ENCODE measurements around the gene CIAO3.

The CIAO3 gene

DNA sequence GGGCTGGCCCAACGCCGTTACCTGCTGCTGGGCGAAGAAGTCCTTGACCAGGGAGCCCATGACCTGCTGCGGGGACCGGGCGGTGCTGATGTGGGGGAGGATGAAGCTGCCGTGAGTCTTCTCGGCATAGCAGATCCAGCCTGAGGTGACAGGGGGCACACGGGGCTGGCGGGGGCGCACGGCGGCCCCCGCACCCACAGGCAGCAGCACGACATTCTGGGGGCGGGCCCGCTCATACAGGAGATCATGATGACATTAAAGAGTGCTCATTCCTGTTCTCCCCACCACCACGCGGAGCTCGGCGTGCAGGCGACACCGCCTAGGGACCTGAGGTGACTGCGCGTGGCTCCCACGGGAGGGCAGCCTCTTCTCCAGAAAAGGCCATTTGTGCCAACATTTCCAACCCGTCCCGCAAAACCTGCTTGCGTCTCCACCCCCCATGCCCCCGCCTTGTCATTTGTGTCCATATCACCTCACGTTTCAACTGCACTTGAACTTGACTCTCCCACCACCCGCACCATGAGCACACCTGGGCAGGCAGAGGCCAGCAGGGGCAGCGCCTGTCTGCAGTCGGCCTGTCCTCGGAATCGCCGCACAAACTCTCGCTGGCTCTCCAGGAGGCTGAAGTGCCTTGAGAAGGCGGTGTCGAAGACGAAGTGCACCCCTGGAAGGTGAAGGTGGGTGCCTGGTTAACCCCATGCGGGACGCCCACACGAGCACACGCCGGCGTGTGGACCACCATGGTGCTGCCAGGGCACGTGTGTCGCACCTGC, 6.4 kb downstream of the CIAO3 start:
- no peak for DNase-seq

DNA sequence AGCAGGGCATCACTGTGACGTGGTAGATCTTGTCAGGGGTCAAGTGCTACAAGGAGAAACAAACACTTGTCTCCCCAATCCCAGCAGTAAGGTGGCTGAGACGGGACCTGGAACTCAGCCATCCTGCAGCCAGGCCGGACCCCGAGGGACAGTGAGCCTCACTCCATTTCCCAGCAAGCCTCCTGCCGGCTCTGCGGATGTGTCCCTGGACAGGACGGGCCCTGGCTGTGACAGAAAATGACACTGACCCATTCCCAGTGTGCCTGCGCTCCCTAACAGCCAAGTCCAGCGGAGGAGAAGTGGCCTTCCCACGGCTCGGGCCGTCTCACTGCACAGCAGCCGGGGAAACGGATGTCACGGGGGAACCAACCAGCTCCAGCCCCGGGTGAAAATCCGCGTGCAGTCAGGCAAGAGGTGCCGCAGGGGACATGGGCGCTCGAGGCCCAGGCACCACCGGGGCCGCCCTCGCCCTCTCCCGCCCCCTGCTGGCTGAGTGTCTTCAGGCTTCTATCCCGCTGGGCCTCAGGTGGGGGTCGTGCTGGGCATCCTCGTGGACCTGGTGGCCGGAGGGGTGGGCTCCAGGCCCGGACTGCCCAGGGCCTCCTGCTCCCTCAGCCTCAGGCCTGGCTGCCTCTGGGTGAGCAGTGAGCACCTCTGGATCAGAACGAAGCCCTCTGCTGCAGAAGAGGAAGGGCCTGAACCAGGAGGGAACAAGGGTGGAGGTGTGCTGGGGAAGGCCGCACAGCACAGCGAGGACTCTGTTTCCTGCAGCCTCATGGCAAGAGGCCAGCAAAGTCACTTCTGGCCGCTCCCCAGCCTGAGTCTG, 7.2 kb downstream of the CIAO3 start:
- no peak for DNase-seq

DNA sequence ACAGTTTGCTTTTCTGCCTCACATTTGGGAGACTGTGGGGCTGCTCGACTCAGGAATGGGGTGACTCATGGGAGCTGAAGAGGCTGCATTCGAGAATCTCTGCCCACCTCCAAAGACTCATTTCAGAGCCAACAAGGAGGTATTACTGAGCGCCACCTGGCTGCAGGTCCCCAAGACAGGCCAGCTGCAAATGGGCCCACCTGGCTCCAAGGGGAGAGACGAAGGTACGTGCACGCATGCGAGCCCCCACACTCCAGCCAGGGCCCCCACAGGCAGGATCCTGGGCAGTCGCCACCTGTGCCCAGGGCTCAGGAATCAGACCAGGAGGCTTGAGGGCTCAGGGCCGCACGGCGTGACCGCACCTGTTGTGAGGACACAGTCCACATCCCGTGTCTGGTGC, 7.9 kb downstream of the CIAO3 start:
- no peak for DNase-seq

GRCh38 chr16:732332-732731, 8.5 kb downstream of the CIAO3 start:
- DNase-seq: no peak

DNA sequence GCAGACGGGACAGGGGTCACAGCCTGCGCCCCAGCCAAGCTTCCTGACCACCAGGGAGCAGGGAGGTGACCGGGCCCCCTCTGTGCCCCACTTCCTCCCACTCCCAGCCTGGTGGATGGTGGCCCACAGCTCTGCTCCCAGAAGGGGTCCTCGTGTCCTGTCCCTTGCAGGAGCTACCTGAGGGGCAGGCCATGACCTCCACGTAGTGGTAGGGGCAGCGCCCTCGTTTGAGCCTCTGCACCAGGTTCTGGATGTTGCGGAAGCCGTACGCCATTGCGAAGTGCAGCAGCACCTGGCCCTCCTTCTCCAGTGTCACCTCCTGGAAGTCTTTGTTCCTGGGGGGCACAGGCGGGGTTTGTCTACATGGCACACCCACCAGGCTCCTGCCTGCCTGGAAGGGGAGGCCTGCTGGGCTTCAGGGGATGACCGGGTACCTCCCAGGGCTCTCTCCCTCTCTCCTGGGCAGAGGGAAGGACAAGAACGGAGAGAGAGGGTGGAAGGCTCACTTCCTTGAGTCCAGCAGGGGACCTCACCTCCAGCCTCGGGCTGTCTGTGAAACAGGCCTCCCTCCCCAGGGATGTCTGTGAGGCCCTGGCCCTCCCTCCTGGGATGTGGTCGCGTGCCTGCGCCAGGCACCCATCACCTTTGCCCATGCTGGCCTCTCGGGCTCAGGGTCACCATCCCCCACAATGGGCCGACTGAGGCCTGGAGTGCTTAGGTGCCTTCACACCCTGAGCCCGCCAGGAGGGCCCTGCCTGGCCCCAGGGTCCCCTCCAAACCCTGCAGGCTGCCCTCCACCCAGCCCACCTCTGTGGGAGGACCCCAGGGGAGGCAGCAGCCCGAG, 9.9 kb downstream of the CIAO3 start:
- DNase-seq: no peak

- DNase-seq: no peak
These were observed 10.8 kb downstream of the CIAO3 start for GRCh38 chr16:729768-730665.

DNA sequence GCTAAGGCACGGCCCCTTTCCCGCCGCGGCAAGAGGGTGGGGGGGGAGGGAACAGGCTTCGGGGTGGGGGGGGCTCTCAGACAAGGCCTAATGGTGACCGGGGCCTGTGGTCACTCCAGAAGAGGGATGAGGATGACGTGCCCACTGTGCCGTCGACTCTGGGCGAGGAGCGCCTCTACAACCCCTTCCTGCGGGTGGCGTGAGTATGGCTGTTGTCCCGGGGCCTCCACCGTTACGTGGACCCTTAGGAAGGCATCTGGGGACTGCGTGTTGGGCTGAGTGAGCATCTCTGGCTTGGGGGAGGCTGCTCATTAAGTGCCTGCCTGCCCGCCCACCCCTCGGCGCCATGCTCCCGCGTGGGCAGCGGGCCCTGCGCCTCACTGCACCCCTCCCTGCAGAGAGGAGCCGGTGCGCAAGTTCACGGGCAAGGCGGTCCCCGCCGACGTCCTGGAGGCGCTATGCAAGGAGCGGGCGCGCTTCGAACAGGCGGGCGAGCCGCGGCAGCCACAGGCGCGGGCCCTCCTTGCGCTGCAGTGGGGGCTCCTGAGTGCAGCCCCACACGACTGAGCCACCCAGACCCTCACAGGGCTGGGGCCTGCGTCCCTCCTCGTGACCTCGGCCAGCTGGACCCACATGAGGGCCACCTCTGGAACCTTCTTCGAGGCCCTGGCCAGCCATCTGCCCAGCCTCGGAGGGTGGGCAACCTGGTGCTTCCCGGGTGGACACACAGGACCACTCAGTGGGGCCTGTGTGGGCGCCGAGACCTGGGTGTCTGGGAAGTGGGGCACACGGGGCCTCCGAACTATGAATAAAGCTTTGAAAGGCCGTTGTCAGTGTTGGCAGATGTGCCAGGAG, 11.7 kb downstream of the CIAO3 start:
- no peak for DNase-seq

GRCh38 chr16:728131-728889, 12.5 kb downstream of the CIAO3 start:
- no peak for DNase-seq

DNA sequence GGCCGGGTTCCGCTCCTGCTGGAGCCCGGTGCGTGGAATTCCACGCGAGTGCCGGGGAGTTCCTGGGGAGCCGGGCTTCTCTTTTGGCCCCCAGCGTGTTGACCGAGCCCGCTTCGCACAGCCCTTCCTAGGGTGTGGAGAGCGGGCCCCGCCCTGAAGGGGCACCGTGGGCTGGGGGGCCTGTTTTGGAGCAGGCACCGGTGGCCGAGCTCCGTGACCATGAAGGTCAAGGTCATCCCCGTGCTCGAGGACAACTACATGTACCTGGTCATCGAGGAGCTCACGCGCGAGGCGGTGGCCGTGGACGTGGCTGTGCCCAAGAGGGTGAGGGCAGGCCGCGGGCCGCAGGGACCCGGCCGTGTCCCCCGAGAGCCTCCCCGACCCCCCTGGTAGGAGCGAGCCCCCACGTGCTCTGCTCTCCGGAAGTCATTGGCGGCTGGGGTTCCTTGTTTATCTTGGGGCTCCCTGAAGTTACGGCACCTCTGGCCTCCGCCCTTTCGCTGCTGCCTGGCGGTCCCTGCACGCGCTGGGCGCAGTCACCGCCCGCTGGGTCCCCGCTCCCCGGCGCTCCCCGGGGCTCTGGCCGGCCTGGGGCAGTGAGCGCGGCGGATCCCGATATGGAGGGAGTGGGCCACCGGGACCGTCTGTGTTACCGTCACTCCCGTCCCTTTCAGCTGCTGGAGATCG, 13.4 kb downstream of the CIAO3 start:
- no peak for DNase-seq

GRCh38 chr16:726438-727290, 14.1 kb downstream of the CIAO3 start, which contains the start of the genes CCDC78 and HAGHL:
TSS of gene CCDC78 (minus strand) at chr16:726443. CDS start at chr16:726367, 76 bp downstream.
TSS of gene HAGHL (plus strand) at chr16:727106. CDS start at chr16:727510, 404 bp downstream.
- no peak for DNase-seq

DNA sequence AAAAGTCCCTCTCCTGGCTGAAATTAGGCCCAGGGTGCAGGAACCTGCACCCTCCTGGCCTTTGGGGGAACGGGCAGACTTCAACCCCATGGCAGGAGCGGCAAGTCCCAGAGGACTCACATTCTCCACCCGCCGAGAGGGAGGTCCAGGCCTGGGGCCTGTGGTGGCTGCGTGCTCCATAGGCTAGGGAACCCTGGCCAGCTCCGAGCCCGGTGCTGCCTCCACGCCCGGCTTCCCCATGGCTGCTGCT, 14.7 kb downstream of the CIAO3 start:
- DNase-seq: no peak

DNA sequence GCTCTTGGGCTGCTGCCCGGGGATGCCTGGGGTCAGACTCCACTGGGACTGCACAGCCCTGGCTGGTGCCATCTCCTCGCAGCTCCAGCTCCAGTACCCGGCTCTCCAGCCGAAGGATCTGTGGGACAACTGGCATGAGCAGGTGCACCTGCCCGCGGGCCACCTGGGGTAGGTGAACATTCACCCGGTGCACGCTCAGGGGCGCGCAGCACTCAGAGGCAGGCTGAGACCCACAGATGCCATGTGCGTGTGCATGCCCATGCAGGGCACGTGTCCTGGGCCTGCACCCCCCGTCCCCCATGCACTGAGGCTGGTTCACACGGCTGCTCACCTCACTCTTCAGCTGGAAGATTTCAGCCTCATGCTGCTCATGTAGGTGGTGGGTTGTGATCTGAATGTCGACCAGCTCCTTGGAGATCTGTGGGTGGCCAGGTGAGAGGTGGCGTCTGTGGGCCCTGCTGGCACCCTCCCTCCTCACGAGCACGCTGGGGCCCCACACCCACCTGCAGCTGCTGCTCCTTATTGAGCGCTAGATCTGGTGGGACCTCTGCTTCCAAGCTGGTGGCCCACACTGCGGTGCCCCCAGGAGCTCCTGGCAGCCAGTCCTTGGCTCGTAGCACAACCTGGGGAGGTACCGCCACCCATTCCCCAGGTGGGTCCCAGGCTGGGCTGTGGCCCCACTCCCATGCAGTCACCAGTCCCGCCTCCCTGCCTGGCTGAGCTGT, 15.2 kb downstream of the CIAO3 start:
- no peak for DNase-seq

GRCh38 chr16:725041-725376, 15.8 kb downstream of the CIAO3 start:
- no peak for DNase-seq

DNA sequence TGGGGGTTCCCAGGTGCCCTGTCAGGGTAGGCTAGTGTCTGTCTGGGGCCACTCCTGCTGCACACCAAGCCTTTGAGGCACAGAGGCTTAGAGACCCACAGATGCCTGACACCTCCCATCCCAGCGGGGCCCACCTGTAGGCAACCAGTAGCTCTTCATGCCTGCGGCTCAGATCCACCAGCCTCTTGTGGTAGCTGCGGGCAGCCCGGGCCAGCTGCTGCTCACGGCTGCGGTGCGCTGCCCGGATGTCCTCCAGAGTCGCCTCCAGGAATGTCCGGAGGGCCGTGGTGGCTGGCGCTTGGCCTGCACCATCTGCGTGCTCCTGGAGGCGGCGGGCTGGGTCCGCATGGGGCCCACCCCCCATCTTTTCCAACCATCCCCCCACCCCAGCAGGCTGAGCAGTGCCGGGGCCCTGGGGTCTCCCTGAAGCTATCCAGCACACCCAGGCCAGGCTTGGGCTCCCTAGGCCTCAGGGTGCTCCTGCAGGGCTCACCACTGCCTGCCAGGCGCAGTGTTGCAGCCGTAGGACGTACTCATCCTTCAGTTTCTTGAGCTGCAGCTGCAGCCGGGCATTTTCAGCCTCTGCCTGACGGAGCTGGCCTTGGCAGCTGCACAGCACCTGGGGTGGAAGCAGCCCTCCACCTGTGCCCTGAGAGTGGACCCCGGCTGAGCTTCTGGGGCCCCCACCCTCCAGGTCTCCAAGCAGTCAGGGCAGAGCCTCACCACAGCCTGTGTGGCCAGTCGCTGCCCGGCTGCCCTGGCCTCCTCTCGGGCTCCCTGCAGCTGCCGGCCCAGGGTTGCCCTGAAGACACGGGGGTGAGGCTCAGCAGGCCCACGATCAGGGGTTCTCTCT, 16.4 kb downstream of the CIAO3 start:
- no peak for DNase-seq

- DNase-seq: no peak
These were observed 17.1 kb downstream of the CIAO3 start for GRCh38 chr16:723695-724094.

DNA sequence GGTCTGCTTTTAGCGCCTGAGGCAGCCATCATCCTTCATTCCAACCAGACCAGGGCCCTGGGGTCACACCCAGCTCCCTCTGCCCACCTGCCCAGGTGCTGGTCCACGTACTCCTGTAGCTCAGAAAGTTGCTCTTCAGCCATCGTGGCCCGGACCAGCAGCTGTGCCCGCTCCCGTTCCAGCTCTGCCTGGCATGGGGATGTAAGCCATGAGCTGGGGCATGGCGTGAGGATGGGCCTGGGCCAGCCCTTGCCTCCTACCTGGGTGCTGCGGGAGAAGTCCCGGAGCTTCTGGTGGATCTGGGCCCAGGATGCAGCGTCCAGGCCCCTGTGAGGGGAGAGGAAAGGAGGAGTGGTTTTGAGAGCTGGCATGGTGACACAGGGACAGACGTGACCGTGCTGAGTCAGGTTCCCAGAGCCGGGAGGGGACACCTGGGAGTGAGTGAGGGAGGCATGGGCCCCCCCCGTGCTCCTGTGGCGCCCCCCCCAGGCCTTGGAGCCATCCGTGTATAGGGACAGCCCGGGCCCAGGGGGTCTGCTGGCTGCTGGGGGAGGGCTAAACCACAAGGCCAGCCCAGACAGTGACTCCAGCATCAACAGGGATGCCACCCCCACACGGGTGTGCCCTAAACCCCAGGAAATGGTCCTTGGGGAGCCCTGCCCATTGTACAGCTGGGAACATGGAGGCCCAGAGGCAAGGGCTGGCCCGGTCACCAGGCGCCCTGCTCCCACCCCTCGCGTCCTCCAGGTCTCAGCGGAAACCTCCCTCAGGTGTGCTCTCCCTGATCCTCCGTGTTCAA, 17.8 kb downstream of the CIAO3 start:
- no peak for DNase-seq

Measured in NCI-H1048 (cell line).